MG63 (cell line): ENCODE measurements around the gene BSND. TPM values are rescaled to one million over a fixed set of nuclear protein-coding genes. Genes with fewer than 3 reads are reported as not detected.

Experiments used
- DNase-seq: peaks from one replicate; pipeline ENCODE4 v3.0.0-alpha.2; 2020
- H3K27me3 ChIP-seq: fragments of 250-450 bp; sonication (Bioruptor Pico); 2 replicates; pipeline ENCODE4 v1.5.1; 2020; ENCODE audit warnings: mild to moderate bottlenecking, moderate library complexity
- H3K36me3 ChIP-seq: fragments of 250-450 bp; sonication (Bioruptor Pico); 2 replicates; pipeline ENCODE4 v1.5.1; 2020; ENCODE audit warnings: mild to moderate bottlenecking, moderate library complexity
- H3K4me3 ChIP-seq: fragments of 250-450 bp; sonication (Bioruptor Pico); 2 replicates; pipeline ENCODE4 v1.5.1; 2020; ENCODE audit warnings: mild to moderate bottlenecking, moderate library complexity
- H3K9me3 ChIP-seq: fragments of 250-450 bp; sonication (Bioruptor Pico); 2 replicates; pipeline ENCODE4 v1.5.1; 2020; ENCODE audit warnings: mild to moderate bottlenecking, moderate library complexity
- total RNA-seq: library from RNA; depleted of rRNA; stranded (reverse); fragments of >200 nt; shearing (Covaris generic); gene quantifications from 2 replicates; pipeline ENCODE4 v1.2.3, GENCODE V29; 2014; ENCODE audit warnings: low replicate concordance

Gene BSND
- total RNA-seq, 1 experiment from 2014 or later: not detected

- no peak for DNase-seq
- Histone ChIP-seq H3K27me3 (no peaks in the 10 kb centered on the region), H3K9me3 (no peaks in the 10 kb centered on the region), H3K36me3 (no peaks in the 10 kb centered on the region), H3K4me3 (no peak overlapping the region)
Observed at GRCh38 chr1:55047611-55048010, 48.9 kb downstream of the BSND start.

- no peak overlapping the region for H3K4me3 ChIP-seq
- H3K27me3 ChIP-seq: no peaks in the 10 kb centered on the region
- DNase-seq: no peak
- no peaks in the 10 kb centered on the region for H3K36me3 ChIP-seq
- no peaks in the 10 kb centered on the region for H3K9me3 ChIP-seq
Observed at GRCh38 chr1:55048453-55049270, 49.9 kb downstream of the BSND start.

DNA sequence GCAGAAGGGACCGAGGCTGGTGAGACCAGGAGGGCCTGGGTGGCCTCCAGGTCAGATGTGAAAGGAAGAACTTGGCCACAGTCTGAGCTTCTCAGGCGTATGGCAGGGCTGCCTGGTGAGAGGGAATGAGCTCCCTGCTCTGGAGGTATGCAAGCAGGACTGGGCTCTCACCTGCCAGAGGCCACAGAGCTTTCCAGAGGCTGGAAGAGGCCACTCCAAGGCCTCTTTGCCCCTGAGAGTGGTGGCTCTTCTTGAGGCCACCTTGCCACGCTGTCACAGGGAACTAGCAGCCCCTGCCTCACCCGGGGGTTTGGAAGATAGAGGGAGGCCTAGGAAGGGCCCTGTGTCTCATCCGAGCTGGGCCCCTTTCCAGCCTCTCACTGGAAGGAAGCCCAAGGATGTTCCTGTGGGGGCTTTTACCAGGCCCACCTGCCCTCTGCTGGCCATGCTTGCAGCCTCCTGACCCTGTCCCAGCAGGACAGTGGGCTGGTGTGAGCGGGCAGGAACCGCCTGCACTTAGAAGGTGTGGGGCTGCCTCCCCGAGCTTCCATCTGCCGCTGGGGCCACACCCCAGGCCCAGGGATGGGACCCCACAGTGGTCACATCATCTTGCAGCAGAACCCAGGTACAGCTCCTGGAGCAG lies 50.7 kb downstream of the BSND start:
- H3K9me3 ChIP-seq: no peaks in the 10 kb centered on the region

DNA sequence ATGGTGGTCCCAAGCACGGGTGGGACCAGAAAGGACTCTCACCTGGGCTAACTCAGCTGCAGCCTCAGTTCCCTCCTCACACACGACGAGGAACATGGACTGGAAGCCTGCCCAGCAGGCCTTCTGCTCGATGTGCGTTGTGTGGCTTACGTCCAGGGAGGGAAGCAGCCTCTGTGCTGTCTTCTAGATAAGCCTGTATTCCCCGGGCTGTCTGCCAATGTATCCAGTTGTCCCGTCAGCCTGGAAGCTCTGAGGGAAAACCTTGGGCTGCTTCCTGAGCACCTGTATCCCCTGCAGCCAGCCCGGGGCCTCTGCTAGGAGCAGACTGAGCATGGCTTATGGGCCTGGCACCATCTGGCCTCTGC lies 51.2 kb downstream of the BSND start:
- no peaks in the 10 kb centered on the region for H3K36me3 ChIP-seq
- H3K9me3 ChIP-seq: no peaks in the 10 kb centered on the region
- H3K27me3 ChIP-seq: no peaks in the 10 kb centered on the region
- H3K4me3 ChIP-seq: no peak overlapping the region
- no peak for DNase-seq

More for the DNA sequence above, 50.7 kb downstream of the BSND start:
- H3K36me3 ChIP-seq: no peaks in the 10 kb centered on the region
- H3K27me3 ChIP-seq: no peaks in the 10 kb centered on the region
- H3K4me3 ChIP-seq: no peak overlapping the region
- no peak for DNase-seq

- Histone ChIP-seq H3K9me3 (no peaks in the 10 kb centered on the region), H3K27me3 (no peaks in the 10 kb centered on the region), H3K4me3 (no peak overlapping the region), H3K36me3 (no peaks in the 10 kb centered on the region)
- peak; percentile 58 for DNase-seq
Observed at GRCh38 chr1:55050283-55050682, 51.5 kb downstream of the BSND start.

DNA sequence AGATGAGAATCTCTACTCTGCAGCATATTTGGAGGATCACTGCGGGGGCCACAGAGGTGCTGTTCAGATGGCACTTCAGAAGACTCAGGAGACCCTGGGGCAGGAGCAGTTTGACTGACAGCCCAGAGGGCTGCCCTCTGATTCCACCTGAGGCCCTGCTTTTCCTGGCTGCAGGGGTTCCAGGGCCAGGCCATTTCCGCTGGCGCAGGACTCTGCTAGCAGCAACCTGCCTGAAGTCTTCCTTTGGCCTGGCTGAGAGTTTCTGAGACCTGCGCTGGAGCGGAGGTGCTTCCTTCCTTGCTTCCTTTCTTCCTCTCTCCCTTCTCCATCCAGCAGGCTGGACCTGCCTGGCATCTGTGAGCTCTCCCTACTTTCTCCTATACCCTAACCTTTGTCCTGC lies 52.4 kb downstream of the BSND start:
- Histone ChIP-seq H3K9me3 (no peaks in the 10 kb centered on the region), H3K36me3 (no peaks in the 10 kb centered on the region), H3K4me3 (no peak overlapping the region), H3K27me3 (no peaks in the 10 kb centered on the region)
- DNase-seq: no peak

DNA sequence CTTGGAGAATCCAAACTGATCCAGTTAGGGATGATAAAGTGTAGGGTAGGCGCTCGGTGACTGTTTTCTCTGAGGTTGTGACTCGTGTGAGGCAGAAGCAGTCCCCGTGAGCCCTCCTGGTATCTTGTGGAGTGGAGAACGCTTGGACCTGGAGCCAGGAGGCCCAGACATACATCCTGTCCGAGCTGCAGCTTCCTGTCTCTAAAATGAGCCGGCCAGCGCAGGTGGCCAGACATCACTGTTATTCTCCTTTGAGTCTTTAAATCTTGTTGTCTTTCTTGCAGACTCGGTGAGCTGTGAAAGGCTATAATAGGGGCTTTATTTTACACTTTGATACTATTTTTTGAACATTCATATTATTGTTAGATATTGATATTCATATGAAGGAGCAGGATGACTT lies 52.9 kb downstream of the BSND start:
- no peaks in the 10 kb centered on the region for H3K9me3 ChIP-seq
- H3K27me3 ChIP-seq: no peaks in the 10 kb centered on the region
- H3K36me3 ChIP-seq: no peaks in the 10 kb centered on the region
- no peak for DNase-seq
- H3K4me3 ChIP-seq: no peak overlapping the region

GRCh38 chr1:55052221-55053142 lies 53.7 kb downstream of the BSND start:
- Histone ChIP-seq H3K27me3 (no peaks in the 10 kb centered on the region), H3K36me3 (no peaks in the 10 kb centered on the region), H3K4me3 (no peak overlapping the region), H3K9me3 (no peaks in the 10 kb centered on the region)
- DNase-seq: no peak

- no peak for DNase-seq
- H3K27me3 ChIP-seq: no peaks in the 10 kb centered on the region
- no peak overlapping the region for H3K4me3 ChIP-seq
- no peaks in the 10 kb centered on the region for H3K36me3 ChIP-seq
- H3K9me3 ChIP-seq: no peaks in the 10 kb centered on the region
Observed at GRCh38 chr1:55053265-55053954, 54.7 kb downstream of the BSND start.

DNA sequence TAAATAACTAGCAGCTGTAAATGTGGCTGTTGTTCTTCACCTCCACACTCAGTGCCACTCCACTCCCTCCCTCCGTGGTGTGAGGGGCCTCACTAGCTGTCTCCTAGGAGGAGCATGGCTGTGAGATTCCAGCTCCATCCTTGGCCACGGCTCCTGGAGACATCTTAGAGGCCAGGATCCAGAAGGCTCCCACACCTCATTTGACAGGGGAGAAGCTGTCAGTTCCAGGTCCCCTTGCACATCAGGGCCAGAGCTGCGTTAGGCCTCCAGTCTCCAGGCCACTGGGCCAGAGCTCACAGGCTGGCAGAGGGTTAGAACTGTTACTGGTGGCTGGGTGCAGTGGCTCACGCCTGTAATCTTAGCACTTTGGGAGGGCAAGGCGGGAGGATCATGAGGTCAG lies 55.7 kb downstream of the BSND start:
- Histone ChIP-seq H3K36me3 (no peaks in the 10 kb centered on the region), H3K9me3 (no peaks in the 10 kb centered on the region), H3K27me3 (no peaks in the 10 kb centered on the region), H3K4me3 (no peak overlapping the region)
- DNase-seq: no peak

DNA sequence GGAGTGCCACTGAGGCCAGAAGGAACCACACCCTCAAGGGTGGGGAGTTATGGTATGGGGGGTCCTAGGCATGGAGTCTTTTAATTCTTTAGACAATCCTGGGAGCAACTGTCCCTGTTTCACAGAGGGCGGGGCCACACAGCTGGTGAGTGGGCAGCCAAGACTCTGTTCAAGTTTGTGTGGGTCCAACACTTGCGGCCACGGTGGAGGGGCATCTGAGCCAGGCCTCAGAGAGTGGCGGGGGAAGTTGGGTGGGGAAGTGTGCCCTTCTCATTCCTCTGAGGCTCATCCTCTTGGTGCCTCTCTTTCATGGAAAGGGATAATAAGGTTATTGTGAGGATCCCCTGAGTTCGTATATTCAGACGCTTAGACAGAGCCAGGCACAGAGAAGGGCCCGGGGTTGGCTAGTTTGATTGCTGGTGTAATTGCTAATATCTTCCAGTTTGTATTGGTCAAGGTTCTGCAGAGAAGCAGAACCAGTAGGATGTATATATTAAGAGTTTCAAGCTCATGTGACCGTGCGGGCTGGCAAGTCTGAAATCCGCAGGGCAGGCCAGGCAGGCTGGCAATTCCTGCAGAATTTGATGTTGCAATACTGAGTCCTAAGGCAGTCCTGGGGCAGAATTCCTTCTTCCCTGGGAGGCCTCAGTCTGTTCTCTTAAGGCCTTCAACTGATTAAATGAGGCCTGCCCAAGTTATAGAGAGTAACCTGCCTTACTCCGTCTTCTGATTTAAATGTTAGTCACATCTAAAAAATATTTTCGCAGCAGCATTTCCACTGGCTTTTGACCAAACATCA lies 56.5 kb downstream of the BSND start:
- no peak overlapping the region for H3K4me3 ChIP-seq
- no peaks in the 10 kb centered on the region for H3K36me3 ChIP-seq
- H3K9me3 ChIP-seq: no peaks in the 10 kb centered on the region
- H3K27me3 ChIP-seq: no peaks in the 10 kb centered on the region
- no peak for DNase-seq

DNA sequence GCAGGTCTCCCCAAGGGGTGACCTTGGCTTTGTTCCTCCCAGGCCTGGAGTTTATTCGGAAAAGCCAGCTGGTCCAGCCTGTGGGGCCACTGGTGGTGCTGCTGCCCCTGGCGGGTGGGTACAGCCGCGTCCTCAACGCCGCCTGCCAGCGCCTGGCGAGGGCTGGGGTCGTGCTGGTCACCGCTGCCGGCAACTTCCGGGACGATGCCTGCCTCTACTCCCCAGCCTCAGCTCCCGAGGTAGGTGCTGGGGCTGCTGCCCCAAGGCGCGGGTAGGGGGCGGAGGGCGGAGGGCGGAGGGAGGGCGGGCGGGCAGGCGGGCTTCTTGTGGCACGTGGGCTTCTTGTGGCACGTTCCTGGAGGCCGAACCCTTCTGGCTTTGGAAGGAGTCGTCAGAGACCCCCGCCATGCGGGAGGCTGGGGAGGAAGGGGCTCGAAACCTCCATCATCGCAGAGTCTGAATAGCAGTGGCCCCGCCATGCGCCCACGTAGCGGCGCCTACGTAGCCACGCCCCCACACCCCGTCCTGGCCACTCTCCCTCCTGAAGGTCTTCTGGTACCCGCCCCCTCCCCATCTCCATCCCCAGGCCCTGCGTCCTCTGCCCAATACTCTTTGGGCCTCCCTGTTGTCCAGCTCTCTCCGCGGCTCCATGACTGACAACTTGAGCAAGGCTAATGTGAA lies 57.4 kb downstream of the BSND start:
- no peaks in the 10 kb centered on the region for H3K9me3 ChIP-seq
- DNase-seq: no peak
- no peaks in the 10 kb centered on the region for H3K27me3 ChIP-seq
- no peaks in the 10 kb centered on the region for H3K36me3 ChIP-seq
- no peak overlapping the region for H3K4me3 ChIP-seq

GRCh38 chr1:55056632-55056992 lies 57.9 kb downstream of the BSND start:
- no peak for DNase-seq
- no peaks in the 10 kb centered on the region for H3K27me3 ChIP-seq

DNA sequence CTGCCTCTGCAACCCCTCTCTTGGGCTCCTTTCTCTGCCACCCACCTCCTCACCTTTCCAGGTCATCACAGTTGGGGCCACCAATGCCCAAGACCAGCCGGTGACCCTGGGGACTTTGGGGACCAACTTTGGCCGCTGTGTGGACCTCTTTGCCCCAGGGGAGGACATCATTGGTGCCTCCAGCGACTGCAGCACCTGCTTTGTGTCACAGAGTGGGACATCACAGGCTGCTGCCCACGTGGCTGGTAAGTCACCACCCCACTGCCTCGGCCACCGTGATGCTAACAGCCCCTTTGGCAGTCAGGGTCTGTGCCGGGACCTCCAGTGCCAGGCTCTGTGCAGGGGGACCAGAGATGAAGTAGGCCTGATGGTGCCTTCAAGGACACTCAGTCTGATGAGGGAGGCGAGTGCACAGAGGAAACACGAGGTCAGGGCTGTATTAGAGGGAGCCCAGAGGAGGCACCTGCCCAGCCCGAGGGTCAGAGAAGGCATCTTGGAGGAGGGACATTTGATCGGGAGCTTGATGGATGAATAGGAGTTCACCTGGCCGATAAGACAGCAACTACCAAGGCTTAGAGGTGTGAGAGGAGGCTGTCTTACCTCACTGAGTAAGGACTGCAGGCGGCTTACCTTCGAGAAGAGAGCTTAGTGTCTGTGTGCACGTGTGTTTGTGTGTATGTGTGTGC lies 58.7 kb downstream of the BSND start:
- H3K9me3 ChIP-seq: no peaks in the 10 kb centered on the region
- H3K4me3 ChIP-seq: no peak overlapping the region
- no peaks in the 10 kb centered on the region for H3K36me3 ChIP-seq
- no peak for DNase-seq
- H3K27me3 ChIP-seq: no peaks in the 10 kb centered on the region

More at GRCh38 chr1:55056632-55056992, 57.9 kb downstream of the BSND start:
- Histone ChIP-seq H3K36me3 (no peaks in the 10 kb centered on the region), H3K9me3 (no peaks in the 10 kb centered on the region), H3K4me3 (no peak overlapping the region)

- no peaks in the 10 kb centered on the region for H3K9me3 ChIP-seq
- H3K36me3 ChIP-seq: no peaks in the 10 kb centered on the region
- DNase-seq: no peak
- no peak overlapping the region for H3K4me3 ChIP-seq
- no peaks in the 10 kb centered on the region for H3K27me3 ChIP-seq
Observed at GRCh38 chr1:55057956-55058298, 59.2 kb downstream of the BSND start.
